Activated CD8-positive, alpha-beta memory T cell treated with anti-CD3 and anti-CD28 coated beads for 24 hours (primary cell): ENCODE results near the gene AHSA1.

ENCODE experiments used
- DNase-seq: peaks from one replicate; pipeline ENCODE4 v3.0.0-alpha.2; 2020

AHSA1 gene

DNA sequence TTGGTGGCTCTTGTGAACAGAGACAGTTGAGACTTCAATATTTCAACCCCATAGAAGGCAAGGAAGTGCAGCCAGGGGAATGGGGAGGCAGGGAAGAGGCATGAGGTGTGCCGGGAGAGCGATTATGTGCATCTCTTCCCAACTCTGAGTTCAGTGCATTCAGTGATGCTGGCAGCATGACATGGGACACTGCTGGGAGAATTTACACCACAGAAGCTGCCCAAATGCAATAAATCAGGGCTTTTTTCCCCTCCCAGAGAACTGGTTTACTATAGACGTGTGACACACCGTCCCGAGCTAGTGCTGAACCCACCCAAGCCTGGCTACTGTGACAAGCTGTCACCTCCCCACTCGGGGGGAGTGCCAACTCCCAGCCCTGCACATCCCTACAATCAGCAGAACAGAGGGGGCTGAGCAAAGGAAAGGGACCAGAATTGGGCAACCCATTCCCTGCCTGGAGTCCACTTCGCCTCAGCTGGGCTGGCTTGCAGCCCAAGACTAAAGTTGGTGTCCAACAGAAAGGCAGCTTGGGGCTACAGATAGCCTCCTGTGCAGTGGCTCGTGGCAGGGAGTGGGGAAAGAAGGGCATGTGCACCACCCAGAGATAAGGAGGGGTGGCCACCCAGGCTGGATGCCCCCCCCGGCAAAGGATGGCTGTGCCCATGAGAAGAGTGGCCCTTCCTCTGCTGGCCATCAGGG, 16.7 kb downstream of the AHSA1 start:
- no peak for DNase-seq

DNA sequence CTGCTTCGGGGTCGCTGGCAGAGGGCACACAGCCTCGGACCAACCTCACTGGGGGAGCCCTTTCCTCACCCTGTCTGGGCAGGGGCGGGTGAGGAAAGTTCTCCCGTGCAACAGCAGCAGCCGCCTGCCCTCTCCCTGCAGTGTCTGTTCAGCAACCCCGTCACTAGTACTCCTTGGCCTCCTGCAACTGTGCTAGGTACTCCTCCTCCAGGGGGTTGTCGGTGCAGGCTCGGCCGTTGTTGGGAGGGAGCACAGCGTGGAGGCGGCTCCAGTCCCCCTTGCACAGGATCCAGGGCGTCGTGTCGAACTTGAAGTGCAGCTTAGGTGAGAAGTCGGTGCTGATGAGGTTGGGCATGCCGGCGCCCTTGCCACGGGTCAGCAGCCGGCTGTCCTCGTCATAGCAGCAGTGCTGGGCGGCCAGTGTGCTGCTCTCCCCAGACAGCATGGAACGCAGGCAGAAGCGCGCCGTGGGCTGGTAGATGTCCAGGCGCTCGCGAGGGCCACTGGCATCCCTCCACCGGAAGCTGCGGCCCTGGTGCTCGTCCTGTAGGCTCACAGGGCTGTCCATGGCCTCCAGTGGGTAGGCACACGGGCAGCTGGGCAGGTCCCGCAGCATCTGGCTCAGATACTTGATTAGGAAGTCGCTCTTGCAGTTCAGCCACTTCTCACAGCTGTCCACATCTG, 17.7 kb downstream of the AHSA1 start:
- no peak for DNase-seq

DNA sequence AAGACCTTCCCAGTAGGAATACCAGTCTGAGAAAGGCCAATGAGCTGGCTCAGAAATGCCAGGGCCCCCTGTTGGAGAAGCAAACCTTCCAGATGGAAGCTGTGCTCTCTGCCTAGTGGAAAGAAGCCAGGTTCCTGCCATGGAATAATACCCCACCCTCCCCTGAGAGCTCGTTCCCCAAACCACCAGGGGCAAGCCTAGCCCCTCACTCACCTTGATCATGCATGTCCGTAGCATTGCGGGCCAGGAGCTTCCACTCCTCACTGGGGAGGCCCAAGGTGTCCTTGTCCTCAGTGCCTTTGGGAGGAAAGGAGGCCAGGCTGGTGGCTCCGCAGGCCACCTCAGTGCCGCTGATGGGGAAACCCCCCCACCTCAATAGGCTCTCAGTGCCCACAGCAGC, 20.1 kb downstream of the AHSA1 start:
- DNase-seq, result no peak

DNA sequence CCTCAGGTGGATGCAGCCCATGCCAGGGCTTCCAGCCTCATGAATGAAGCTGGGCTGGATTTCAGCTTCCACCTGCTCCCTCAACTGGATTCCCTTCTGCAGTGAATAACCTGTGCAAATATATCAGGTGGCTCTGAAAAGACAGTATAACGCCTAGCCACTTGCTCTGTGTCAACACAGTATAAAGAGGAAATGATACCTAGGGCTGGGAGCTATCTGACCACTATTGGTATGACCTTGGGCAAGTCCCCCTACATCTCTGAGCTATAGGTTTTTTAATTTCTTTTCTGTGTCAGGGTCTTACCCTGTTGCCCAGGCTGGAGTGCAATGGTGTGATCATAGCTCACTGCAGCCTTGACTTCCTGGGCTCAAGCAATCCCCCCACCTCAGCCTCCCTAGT, 20.9 kb downstream of the AHSA1 start:
- no peak for DNase-seq

DNA sequence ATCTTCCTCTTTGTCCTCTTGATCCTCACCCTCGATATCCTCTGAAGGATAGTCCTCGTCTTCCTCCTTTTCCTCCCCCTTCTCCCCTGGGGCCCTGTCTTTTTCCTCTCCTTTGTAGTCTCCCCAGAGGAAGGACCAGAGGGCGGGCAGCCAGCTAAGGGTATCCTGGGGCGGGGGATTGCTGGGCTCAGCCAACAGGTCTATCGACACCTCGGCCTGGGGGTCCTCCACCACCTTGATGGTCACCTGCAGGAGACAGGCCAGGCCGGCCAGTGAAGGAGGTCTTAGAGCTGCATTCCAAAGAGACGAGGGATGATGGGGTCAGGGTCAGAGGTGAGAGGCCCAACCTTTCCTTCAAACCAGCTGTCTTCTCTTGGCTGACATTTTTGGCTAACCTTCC, 24.5 kb downstream of the AHSA1 start:
- no peak for DNase-seq

DNA sequence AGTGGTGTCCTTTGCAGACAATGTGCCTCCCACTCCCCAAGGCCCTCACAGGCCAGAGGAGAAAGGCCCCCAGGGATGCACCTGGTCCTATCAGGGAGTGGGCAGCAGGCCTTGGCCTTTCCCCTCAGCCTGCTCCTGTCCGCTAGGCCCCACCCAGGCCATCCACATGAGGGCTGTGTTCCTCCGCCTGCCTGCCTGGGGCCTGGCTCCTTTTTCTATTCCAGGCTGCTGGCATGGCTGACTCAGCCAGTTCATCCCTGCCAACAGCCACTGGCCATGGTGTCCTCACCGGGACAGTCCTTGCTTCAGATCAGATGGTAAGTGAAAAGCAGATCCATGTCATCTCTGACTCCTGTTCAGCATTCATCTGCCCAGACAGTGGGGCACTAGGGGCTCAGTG, 27.4 kb downstream of the AHSA1 start:
- no peak for DNase-seq

DNA sequence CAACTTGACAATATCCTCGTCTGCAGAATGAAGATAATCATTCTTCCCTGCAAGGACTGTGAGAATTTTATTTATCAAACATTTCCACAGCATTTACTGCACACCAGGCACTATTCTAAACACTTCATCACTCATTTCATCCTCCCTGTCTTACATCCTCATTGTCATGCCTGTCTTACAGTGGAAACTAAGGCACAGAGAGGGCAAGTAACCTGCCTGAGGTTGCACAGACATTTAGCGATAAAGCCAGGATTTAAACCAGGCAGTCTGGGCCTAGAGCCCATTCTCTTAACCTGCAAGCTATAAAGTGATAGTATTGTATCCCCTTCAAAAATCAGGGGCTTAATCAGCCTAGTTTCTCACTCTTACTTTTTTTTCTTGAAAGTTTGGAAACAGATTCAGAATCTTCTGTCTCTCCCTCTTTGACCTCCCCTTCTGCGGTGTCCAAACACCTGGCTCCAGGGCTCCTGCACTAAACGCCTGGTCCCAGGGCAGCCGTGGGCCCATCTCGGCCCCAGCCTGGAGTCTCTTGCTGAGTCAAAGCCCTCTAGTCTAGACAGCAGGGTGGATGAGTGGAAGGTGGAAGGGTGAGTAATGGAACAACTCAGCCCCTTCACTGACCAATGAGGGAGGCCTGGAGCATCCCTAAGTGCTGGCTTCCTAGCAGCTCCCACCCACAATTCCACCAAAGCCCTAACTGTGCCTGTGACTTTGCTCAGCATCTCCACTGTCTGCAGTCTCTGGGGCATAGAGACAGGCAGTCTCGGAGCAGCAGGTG, 28.2 kb downstream of the AHSA1 start:
- DNase-seq, result no peak

DNA sequence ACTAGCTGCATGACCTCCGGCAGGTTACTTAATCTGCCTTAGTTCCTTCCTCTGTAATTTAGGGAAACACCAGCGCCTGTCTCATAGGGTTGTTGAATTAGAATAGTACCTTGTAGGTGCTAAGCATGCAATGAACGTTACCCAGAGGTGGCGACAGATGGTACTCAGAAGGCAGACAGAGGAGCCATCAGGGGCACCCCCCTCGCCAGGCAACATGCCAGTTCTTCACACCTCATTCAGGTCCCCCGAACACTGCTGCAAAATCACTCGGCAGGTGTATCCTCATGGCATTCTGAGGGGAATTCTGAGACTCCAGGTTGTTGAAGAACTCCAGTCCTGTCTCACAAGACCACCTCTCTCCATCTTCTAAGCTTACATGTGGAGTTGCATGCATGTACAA, 30.7 kb downstream of the AHSA1 start:
- DNase-seq, result no peak

DNA sequence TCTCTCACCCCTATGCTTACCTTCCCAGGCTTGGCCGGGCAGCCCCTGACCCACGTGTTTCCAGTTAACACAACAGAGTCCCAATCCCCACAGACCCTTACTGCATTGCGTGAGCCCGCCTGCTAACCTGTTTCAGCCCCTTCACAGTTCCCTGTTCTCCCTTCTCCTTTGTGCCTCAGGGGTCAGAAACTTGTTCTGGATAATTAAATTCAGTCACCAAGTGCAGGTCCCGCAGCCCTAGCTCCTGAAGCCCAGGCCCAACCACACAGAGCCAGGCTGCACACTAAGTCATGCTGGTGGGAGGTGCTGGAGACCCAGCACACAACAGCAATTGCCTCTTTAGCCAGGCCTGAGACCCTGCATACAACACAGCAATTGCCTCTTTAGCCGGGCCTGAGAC, 31.1 kb downstream of the AHSA1 start:
- no peak for DNase-seq

DNA sequence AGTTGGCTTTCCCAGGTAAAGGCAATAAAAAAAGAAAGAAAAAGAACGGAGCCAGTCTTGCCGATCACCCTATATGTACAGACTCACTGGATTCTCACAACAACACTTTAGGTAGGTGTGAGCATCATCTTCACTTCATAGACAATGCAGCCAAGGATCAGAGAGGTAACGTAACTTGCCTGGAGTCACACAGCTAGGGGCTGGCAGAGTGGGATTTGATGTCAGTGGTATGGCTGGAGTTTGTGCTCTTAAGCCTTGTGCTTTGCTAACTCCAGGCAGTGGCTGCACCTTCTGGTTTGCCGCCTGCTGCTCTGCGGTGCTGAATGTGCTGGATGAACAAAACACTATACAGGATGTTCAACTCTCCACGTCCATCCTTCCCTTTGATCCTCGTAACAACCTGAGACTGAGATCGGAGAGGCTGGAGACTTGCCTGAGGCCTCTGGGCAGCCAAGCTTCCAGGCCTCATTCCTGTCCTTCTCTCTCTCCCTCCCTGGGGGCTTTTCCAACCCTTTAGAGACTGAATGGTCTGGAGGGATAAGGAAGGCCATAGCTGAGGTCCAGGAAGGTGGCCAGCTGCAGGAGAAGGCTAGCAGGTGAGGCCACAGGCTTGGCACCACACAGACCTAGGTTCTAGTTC, 32.6 kb downstream of the AHSA1 start:
- no peak for DNase-seq

DNA sequence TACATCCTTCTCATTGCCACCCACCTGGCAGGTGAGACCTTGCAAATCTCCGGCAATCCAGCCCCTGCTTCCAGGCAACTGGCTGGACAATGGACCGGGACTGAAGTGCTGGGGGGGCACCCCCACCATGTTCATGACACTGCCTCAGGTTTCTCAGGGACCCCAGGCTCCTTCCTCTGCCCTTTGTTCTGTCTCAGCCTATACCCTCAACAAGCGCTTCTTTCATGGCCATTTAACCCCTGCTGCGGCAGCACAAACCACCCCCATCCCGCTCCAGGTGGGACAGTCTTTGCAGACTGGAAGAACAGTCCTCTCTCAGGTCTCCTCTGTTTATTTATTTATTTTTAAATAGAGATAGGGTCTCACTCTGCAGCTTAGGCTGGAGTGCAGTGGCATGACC, 33.2 kb downstream of the AHSA1 start:
- DNase-seq, result no peak

DNA sequence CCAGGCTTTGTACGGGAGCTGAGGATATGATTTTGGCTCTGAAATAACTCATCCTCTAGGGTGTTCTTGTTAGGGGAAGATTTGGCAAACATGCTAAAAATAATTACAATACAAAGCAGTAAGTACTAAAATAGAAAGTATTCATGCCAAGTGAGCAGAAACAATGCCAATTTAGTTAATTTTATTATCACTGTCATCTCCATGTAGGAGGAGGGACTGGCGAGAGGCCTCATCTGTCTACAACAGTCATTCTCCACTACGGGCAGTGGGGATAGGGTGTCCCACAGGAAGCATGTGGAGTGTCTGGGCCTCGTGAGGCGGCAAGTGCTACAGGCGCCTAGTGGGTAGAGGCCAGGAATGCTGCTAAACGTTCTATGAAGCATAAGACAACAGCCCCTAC, 37.4 kb downstream of the AHSA1 start:
- no peak for DNase-seq

DNA sequence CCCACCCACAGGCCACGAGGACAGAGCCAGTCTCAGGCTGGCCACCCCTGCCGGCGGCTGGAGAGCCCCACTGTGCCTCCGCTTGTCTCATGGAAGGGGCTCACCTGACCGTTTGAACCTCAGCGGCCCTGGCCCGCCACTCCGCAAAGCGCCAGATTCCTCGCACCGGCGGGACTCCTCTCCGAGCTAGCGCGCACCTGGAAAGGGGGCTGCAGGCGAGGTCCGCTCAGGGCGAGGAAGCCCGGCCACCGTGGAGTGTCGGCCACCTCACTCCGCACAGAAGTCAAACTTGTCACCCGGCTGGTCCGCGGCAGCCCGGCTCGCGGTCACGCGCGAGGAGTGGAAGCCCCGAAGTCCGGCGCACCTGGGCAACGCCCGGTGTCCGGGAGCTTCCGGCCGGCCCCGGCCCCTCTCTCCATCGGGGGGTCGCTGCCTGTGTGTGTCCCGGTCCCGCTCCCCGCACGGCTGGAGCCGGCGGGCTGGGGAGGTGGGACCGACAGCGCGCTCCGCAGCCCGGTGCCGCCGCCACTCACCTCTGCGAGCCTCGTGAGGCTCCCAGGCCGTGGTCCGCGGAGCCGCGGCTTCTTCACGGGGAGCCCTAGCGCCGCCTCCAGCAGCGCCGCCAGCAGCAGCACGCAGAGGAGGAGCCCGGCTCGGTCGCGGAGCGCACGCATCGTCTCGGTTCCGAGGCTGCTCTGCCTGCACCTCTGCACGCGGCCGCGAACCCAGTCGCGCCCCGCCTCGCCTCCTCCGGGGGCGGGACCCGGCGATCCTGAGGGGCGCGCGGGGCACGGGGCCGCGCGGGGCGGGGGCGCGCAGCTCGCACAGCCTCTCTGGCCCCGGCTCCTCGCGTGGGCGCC, 40.5 kb downstream of the AHSA1 start, which contains the start of gene ISM2:
Gene ISM2 (minus strand): TSS at position 697 of the 860 bp plus-strand sequence. CDS start 23 bp downstream, at position 674.
- DNase-seq, result peak; percentile 71

DNA sequence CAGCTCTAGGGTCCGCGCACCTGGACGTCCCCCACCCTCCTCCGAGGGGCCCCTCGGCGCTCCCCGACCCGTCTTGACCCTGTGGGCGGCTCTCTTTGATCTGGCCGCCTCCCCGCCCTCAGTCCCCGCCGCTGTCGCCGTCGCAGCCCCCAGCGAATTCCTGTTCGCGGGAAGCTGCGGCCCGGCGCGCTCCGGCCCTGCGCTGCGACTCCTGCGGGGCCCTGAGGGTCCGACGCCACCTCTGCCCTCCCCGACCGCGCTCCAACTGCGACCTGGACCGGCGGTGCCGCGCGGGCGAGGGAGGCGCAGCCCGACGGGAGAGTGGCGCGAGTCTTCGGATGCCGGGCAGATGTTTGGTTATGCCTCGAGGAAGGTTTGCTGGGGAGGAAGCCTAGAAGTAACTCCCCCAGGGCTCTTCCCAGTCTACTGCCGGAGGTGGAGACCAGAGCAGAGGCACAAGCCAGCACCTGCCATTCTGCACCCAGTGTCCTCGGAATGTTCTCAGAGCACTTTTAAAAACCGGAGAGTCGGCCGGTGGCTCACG, 41.2 kb downstream of the AHSA1 start:
- DNase-seq, result peak; percentile 59

DNA sequence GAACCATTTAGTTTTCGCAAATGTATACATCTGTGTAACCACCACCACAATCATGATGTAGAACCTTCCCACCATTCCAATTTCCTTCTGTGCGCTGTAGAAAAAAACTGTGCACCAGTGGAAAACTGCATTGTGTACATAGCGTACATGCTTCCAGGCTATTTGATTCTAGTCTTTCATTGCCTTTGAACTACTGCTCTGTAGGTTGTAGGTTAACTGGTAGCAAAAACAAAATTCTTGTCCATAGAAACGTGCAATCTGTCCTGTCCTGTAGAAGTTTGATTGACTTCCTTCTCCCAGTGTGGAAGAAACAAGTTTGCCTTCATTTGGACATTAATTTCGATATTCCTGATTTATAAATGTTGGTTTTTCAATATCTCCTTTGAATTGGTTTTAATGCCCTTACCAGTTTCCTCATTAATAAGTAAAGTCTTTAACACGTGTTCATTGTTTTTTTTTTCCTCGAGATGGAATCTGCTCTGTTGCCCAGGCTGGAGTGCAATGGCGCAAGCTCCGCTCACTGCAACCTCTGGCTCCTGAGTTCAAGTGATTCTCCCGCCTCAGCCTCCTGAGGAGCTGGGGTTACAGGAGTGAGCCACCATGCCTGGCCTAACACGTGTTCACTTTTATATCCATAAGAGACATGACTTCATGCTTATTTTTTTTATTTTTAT, 44.4 kb downstream of the AHSA1 start:
- peak; percentile 11 for DNase-seq

DNA sequence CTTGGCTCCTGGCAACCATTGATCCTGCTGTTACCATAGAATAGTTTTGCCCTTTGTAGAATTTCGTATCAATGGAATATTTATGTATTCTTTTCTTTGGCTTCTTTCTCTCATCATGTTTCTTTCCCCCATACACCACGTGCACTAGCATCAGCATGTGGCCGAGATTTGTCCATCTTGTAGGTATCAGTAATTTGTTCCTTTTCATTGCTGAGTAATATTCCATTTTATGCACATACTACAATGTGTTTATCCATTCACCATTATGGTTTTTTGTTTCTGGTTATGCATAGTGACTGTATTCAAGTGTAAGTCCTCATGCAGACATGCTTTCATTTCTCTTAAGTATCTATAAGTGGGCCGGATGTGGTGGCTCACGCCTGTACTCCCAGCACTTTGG, 45.2 kb downstream of the AHSA1 start:
- DNase-seq, result no peak

DNA sequence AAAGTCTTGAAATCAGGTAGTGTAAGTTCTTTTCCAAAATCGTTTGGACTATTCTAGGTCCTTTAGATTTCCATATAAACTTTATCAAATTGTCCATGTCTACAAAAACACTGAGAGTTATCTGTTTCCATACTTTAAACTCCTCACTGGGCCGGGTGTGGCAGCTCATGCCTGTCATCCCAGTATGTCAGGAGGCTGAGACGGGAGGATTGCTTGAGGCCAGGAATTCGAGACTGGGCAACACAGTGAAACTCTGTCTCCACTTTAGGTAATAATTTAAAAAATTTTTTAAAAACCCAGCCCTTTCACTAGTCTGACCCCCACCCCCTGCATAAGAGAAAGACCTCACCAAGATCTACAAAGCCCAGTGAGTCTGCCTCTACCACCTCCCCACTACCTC, 47.1 kb downstream of the AHSA1 start:
- DNase-seq, result no peak

DNA sequence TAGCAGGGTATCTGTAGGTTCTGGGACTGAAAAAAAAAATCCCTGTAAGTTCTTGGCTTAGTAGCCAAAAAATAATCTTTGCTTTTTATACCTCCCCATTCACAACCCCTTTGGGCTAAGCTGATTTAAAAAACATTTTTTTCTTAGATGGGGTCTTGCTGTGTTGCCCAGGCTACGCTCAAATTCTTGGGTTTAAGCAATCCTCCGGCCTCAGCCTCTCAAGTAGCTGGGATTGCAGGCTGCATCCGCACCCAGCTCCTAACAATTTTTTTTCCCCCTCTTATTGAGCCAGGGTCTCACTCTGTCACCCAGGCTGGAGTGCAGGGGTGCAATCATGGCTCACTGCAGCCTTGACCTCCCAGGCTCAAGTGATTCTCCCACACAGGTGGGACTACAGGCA, 49.9 kb downstream of the AHSA1 start:
- no peak for DNase-seq

DNA sequence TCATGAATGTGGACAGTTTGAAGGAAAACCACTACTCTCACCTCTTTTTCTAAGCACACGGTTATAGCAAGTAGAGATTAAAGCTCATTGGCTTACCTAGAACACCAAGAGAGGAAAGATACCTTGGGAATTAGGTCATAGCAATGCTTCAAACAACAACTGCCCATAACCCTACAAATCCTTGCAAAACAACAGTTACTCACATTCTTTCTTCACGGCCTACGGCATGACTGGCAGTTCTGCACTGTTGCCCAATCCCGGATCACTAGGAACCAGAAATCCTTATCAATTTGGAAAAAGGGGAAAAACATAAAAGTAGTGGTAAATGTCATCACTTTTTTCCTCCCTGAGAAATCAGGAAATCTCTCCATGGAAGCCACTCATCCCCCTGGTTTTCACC, 50.4 kb downstream of the AHSA1 start:
- DNase-seq, result no peak

DNA sequence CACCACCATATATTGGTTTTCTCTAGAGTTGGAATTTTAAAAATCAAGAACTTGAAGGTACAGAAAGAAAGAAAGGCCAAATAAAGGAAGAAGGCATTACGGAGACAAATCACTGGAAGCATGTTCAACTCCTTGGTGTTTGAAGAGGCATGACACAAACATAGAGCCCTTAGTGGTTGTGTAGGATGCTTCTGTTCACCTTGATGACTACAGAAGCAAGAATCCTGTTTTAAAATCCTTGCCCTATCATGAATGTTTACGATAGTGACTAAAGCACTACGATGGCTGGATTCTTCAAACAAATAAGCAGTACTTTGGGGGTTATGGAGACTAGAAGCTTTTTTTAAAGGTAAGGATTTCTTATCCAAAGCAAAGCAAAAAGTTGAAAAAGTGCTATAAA, 51.0 kb downstream of the AHSA1 start:
- DNase-seq, result no peak

DNA sequence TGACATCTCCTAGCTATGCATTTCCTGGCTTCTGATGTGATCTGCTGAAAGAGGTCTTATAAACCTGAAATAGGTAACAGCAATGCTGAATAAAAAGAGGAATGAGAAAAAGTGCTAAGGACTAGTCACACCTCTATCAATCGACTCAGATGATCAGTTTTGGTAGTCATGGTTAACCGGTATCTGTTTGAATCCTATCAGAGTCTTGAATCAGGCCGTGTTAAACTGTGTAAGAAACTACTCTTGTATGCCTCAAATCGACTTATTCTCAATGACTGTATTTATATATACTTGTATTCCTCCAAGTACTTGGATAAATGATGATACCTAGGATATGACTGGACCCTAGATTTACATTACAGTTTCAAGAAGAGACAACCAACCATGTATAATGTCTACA, 51.5 kb downstream of the AHSA1 start:
- no peak for DNase-seq
